Keratinocyte (primary cell): ENCODE measurements around the gene TMEM88. TPM values are rescaled to one million over a fixed set of nuclear protein-coding genes. Genes with fewer than 3 reads are reported as not detected.

ENCODE experiments used
- DNase-seq: peaks from one replicate; pipeline ENCODE4 v3.0.0-alpha.2; 2011; ENCODE audit warnings: low read depth, missing footprints, low spot score
- FAIRE-seq: peaks from 2 replicates; lab custom pipeline; 2011; peaks lifted over from hg19 to GRCh38; lab: Jason Lieb, UNC
- H2AFZ ChIP-seq: 2 replicates; pipeline ENCODE4 v1.6.0; 2012; ENCODE audit warnings: low read length, control low read depth, inconsistent platforms; ENCODE audit not compliant: control insufficient read depth
- H3K27ac ChIP-seq: 2 replicates; pipeline ENCODE4 v1.5.1; 2011; ENCODE audit warnings: low read length; ENCODE audit not compliant: control insufficient read depth, insufficient read depth
- H3K27me3 ChIP-seq: 3 replicates; pipeline ENCODE4 v1.6.0; 2011; ENCODE audit warnings: low read length; ENCODE audit not compliant: control insufficient read depth, insufficient read depth; ENCODE audit errors: extremely low read depth
- H3K36me3 ChIP-seq, 2 experiments: 2 replicates in 1 of 2; 3 replicates in 1 of 2; pipeline ENCODE4 v1.5.1; 2011; ENCODE audit warnings: low read length in 2 of 2, mild to moderate bottlenecking in 1 of 2; ENCODE audit not compliant: control insufficient read depth in 2 of 2, insufficient read depth in 2 of 2; ENCODE audit errors: extremely low read depth in 1 of 2
- H3K4me1 ChIP-seq: 3 replicates; pipeline ENCODE4 v1.5.1; 2011; ENCODE audit warnings: low read length; ENCODE audit not compliant: control insufficient read depth, insufficient read depth; ENCODE audit errors: extremely low read depth
- H3K4me2 ChIP-seq: 3 replicates; pipeline ENCODE4 v1.6.0; 2011; ENCODE audit warnings: low read depth, low read length; ENCODE audit not compliant: control insufficient read depth, insufficient read depth; ENCODE audit errors: extremely low read depth
- H3K4me3 ChIP-seq, 3 experiments: fragments of 200-600 bp in 1 of 3; sonication (generic) in 1 of 3; 2 replicates in 2 of 3; 3 replicates in 1 of 3; pipeline ENCODE4 v1.5.1; 2011 to 2016; ENCODE audit warnings: low read length in 3 of 3, mild to moderate bottlenecking in 3 of 3, control low read depth in 2 of 3, inconsistent platforms in 1 of 3, low read depth in 1 of 3, mixed read lengths in 1 of 3, mixed run types in 1 of 3, moderate library complexity in 1 of 3; ENCODE audit not compliant: control insufficient read depth in 2 of 3, insufficient read depth in 2 of 3; ENCODE audit errors: extremely low read depth in 1 of 3
- H3K79me2 ChIP-seq: 2 replicates; pipeline ENCODE4 v1.6.0; 2012; ENCODE audit warnings: low read length; ENCODE audit not compliant: control insufficient read depth, insufficient read depth
- H3K9ac ChIP-seq: 3 replicates; pipeline ENCODE4 v1.6.0; 2011; ENCODE audit warnings: low read length; ENCODE audit not compliant: control insufficient read depth, insufficient read depth; ENCODE audit errors: extremely low read depth
- H3K9me1 ChIP-seq: 3 replicates; pipeline ENCODE4 v1.6.0; 2011; ENCODE audit warnings: low read length; ENCODE audit not compliant: control insufficient read depth, insufficient read depth; ENCODE audit errors: extremely low read depth
- H3K9me3 ChIP-seq: 2 replicates; pipeline ENCODE4 v1.5.1; 2012; ENCODE audit warnings: low read depth, low read length; ENCODE audit not compliant: control insufficient read depth
- H4K20me1 ChIP-seq: 3 replicates; pipeline ENCODE4 v1.6.0; 2011; ENCODE audit warnings: low read length; ENCODE audit not compliant: control insufficient read depth, insufficient read depth; ENCODE audit errors: extremely low read depth
- EZH2 ChIP-seq: IDR thresholded peaks from one replicate; pipeline ENCODE4 v1.6.1; 2012; ENCODE audit warnings: inconsistent platforms, mild to moderate bottlenecking, low read length, moderate library complexity
- dilution Hi-C: fragments of 300-500 bp; cut with MboI; formaldehyde crosslinking; loops from one replicate; pipeline ENCODE4 v1.7.0; 2020; ENCODE audit warnings: low sequenced_read_pairs; ENCODE audit not compliant: extremely low pct_ligation_motif_present
- polyA plus RNA-seq, 5 experiments: library from polyadenylated mRNA; depleted of rRNA in 3 of 5; stranded (reverse) in 3 of 5; stranded (forward) in 1 of 5; unstranded in 1 of 5; fragments of >200 nt; gene quantifications; 1 replicate in 1 of 5; 2 replicates in 3 of 5; 3 replicates in 1 of 5; pipeline versions ENCODE4 v1.2.1 to v1.2.3, GENCODE V29; 2011 to 2012; ENCODE audit warnings: missing spikeins in 2 of 5, low read depth in 1 of 5, low replicate concordance in 1 of 5
- TF ChIP-seq, protein P1 (sequence below), 3 experiments: IDR thresholded peaks in 1 of 3; conservative IDR thresholded peaks in 1 of 3; optimal IDR thresholded peaks in 1 of 3; 2 replicates in 2 of 3; 3 replicates in 1 of 3; pipeline versions ENCODE3 to v1.5.1; 2011; ENCODE audit warnings: low read length in 3 of 3, mild to moderate bottlenecking in 3 of 3, moderate library complexity in 2 of 3, control low read depth in 1 of 3, inconsistent platforms in 1 of 3; ENCODE audit not compliant: insufficient read depth in 2 of 3; ENCODE audit errors: extremely low read depth in 1 of 3

TMEM88 gene
- polyA plus RNA-seq, 1 donor (not counting 4 experiments of a cell fraction or from before 2014, with no cell fraction given): 0.45 TPM

DNA sequence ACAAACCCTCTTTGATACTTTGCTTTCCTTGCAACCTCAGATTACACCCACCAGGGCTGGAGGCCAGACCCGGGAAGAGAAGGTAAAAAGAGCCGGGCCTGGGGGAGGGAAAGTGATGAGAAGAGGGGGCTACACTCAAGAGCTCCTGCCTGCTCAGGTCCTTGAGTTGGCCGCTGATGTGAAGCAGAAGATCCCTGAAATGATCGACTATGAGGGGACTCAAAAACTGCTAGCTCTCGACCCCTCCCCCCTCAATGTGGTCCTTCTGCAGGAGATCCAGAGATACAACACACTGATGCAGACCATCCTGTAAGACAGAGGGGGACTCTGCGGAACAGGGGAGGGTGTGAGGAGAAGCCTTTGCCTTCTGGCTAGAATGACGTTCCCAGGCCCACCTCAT lies 23.6 kb upstream of the TMEM88 start:
- no peaks in the 10 kb centered on the region for H3K36me3 ChIP-seq
- TF ChIP-seq EZH2: no peak
- TF ChIP-seq, protein P1, sequence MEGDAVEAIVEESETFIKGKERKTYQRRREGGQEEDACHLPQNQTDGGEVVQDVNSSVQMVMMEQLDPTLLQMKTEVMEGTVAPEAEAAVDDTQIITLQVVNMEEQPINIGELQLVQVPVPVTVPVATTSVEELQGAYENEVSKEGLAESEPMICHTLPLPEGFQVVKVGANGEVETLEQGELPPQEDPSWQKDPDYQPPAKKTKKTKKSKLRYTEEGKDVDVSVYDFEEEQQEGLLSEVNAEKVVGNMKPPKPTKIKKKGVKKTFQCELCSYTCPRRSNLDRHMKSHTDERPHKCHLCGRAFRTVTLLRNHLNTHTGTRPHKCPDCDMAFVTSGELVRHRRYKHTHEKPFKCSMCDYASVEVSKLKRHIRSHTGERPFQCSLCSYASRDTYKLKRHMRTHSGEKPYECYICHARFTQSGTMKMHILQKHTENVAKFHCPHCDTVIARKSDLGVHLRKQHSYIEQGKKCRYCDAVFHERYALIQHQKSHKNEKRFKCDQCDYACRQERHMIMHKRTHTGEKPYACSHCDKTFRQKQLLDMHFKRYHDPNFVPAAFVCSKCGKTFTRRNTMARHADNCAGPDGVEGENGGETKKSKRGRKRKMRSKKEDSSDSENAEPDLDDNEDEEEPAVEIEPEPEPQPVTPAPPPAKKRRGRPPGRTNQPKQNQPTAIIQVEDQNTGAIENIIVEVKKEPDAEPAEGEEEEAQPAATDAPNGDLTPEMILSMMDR (optimal IDR thresholded peaks at IDR 0.05 in 1 of 3, IDR thresholded peaks at IDR 0.05 in 1 of 3, conservative IDR thresholded peaks at IDR 0.05 in 1 of 3; ENCODE audit: extremely low read depth in 1 of 3, insufficient read depth in 2 of 3, low read length in 3 of 3): no peak
- H3K9me1 ChIP-seq: no peaks in the 10 kb centered on the region
- H4K20me1 ChIP-seq: no peaks in the 10 kb centered on the region
- no peak for DNase-seq
- no peaks in the 10 kb centered on the region for H3K79me2 ChIP-seq
- no peak overlapping the region for H2AFZ ChIP-seq
- H3K4me1 ChIP-seq: peaks cover 6% of the 10 kb centered on the region
- H3K9ac ChIP-seq: no peak overlapping the region
- H3K9me3 ChIP-seq: no peaks in the 10 kb centered on the region
- no peak overlapping the region for H3K27ac ChIP-seq
- FAIRE-seq: no peak
- no peaks in the 10 kb centered on the region for H3K27me3 ChIP-seq
- H3K4me2 ChIP-seq: no peak overlapping the region
- H3K4me3 ChIP-seq: no peak overlapping the region
- dilution Hi-C loops: no loop called here

DNA sequence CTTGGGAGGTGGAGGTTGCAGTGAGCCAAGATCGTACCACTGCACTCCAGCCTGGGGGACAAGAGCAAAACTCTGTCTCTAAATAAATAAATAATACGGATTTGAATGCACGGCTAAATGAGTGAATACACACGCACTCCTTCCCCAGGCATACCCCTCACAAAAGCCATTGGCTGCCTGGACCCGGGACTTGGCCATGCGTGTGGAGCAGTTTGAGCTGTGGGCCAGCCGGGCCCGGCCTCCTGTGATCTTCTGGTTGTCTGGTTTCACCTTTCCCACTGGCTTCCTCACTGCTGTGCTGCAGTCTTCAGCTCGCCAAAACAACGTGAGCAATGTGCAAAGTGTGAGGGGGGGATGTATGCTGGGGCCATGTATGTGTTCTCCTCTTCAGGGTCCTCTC lies 22.4 kb upstream of the TMEM88 start:
- dilution Hi-C loops: no loop called here
- H3K27me3 ChIP-seq: no peaks in the 10 kb centered on the region
- no peaks in the 10 kb centered on the region for H3K9me1 ChIP-seq
- H3K9ac ChIP-seq: no peak overlapping the region
- H2AFZ ChIP-seq: no peak overlapping the region
- peaks cover 12% of the 10 kb centered on the region for H3K4me1 ChIP-seq
- H3K4me2 ChIP-seq: no peak overlapping the region
- no peak overlapping the region for H3K27ac ChIP-seq
- H3K79me2 ChIP-seq: no peaks in the 10 kb centered on the region
- TF ChIP-seq, protein P1 (optimal IDR thresholded peaks at IDR 0.05 in 1 of 3, IDR thresholded peaks at IDR 0.05 in 1 of 3, conservative IDR thresholded peaks at IDR 0.05 in 1 of 3; ENCODE audit: extremely low read depth in 1 of 3, insufficient read depth in 2 of 3, low read length in 3 of 3): no peak
- TF ChIP-seq EZH2: no peak
- H4K20me1 ChIP-seq: no peaks in the 10 kb centered on the region
- no peaks in the 10 kb centered on the region for H3K36me3 ChIP-seq
- DNase-seq (no peak), FAIRE-seq (no peak)
- no peaks in the 10 kb centered on the region for H3K9me3 ChIP-seq
- H3K4me3 ChIP-seq: no peak overlapping the region
